Activated CD4-positive, alpha-beta T cell treated with anti-CD3 and anti-CD28 coated beads for 36 hours (primary cell): Measurements from ENCODE around the gene THOC5. TPM values are rescaled to one million over a fixed set of nuclear protein-coding genes. Genes with fewer than 3 reads are reported as not detected.
A peak's percentile ranks its signal among the peaks of the same experiment; 100 is the strongest.
"Not testable (repeated sequence)": the region's sequence is repeated elsewhere in the genome, so short reads cannot be mapped to it uniquely, and the experiment has no call there.

Source experiments
- ATAC-seq: fragments of 200-7000 bp; cut with Tn5 transposase; one replicate; pipeline ENCODE4 v1.10.0; 2021; ENCODE audit warnings: mild to moderate bottlenecking, moderate library complexity
- CTCF ChIA-PET: fragments of 350-600 bp; sonication (Branson Sonifier 250); formaldehyde crosslinking; loops from one replicate; lab custom pipeline; 2021; ENCODE audit warnings: antibody characterized with exemption; lab: Charles Lee
- POLR2A ChIA-PET: fragments of 350-600 bp; sonication (Branson Sonifier 250); formaldehyde crosslinking; loops from one replicate; lab custom pipeline; 2021; ENCODE audit warnings: antibody characterized with exemption, inconsistent platforms; lab: Charles Lee
- DNase-seq: peaks from one replicate; pipeline ENCODE4 v3.0.0-alpha.2; 2020
- H3K27ac Mint-ChIP-seq: one replicate; pipeline ENCODE4 v1.8.0; 2021; ENCODE audit warnings: mixed read lengths
- H3K27me3 Mint-ChIP-seq: one replicate; pipeline ENCODE4 v1.8.0; 2021; ENCODE audit warnings: mixed read lengths
- H3K36me3 Mint-ChIP-seq: one replicate; pipeline ENCODE4 v1.8.0; 2021; ENCODE audit warnings: low read depth, mixed read lengths
- H3K4me1 Mint-ChIP-seq: one replicate; pipeline ENCODE4 v1.8.0; 2021; ENCODE audit warnings: mixed read lengths
- H3K4me3 Mint-ChIP-seq: one replicate; pipeline ENCODE4 v1.8.0; 2021; ENCODE audit warnings: mild to moderate bottlenecking, moderate library complexity, mixed read lengths
- H3K9me3 Mint-ChIP-seq: one replicate; pipeline ENCODE4 v1.8.0; 2021; ENCODE audit warnings: low read depth, mixed read lengths
- intact Hi-C, 2 experiments: fragments of 100-400 bp; cut with DNase I in 1 of 2; cut with micrococcal nuclease in 1 of 2; formaldehyde crosslinking; loops; one replicate each; pipeline versions ENCODE4 v1.14.2 to v1.15.1; 2022 to 2024; cut with DNase I, micrococcal nuclease
- total RNA-seq, 2 experiments: library from RNA; stranded (reverse); gene quantifications; one replicate each; pipeline ENCODE4 v1.2.3, GENCODE V29; 2021

Gene THOC5
- 10 to 100 TPM; 52.4 to 65.7 TPM for total RNA-seq

GRCh38 chr22:29553351-29554224 lies at the start of gene THOC5:
TSS of gene THOC5 (minus strand) at chr22:29553757. CDS start at chr22:29549147, 4,610 bp downstream.
- POLR2A ChIA-PET, result interaction anchor here (0.5 to 1.8 kb wide), 4 partner anchors 51 to 1271 kb away, joined by 3 to 9 read pairs (median 6); partner anchors contain the start of genes AP1B1, UQCR10 and ZMAT5
- Mint-ChIP-seq H3K4me1 (peaks cover 13% of the 10 kb centered on the region), H3K9me3 (no peaks in the 10 kb centered on the region), H3K36me3 (peaks cover 23% of the 10 kb centered on the region), H3K4me3 (peak within 1 kb of the TSS; percentile 96), H3K27me3 (no peaks in the 10 kb centered on the region), H3K27ac (peak within 1 kb of the TSS; percentile 92)
- ATAC-seq (peak; percentile 99), DNase-seq (peak; percentile 94)
- intact Hi-C loops, result loop anchor here (1.0 to 2.0 kb wide), 8 partner anchors 28 to 285 kb away; partner anchors contain the start of genes NIPSNAP1 (in 2 of the 2), AP1B1 (in 1 of the 2), ASCC2 (in 1 of the 2) and EWSR1 (in 1 of the 2)
- CTCF ChIA-PET, result interaction anchor here (0.6 to 1.3 kb wide), 6 partner anchors 34 to 744 kb away, joined by 3 to 6 read pairs (median 3); no protein-coding TSS in a partner anchor

- POLR2A ChIA-PET, result no interaction called here
Measured at GRCh38 chr22:29598684-29599020, 45.1 kb upstream of the THOC5 start.

GRCh38 chr22:29597871-29598683 lies 44.5 kb upstream of the THOC5 start:
- H3K27ac Mint-ChIP-seq, ATAC-seq, H3K4me3 Mint-ChIP-seq, intact Hi-C loops, H3K9me3 Mint-ChIP-seq, H3K36me3 Mint-ChIP-seq, H3K27me3 Mint-ChIP-seq, H3K4me1 Mint-ChIP-seq, DNase-seq: not testable (repeated sequence)
- ChIA-PET CTCF (interaction anchor here (0.6 to 2.0 kb wide), 3 partner anchors 8 to 111 kb away, joined by 3 to 6 read pairs (median 3); no protein-coding TSS in a partner anchor), POLR2A (interaction anchor here (0.6 kb wide), 1 partner anchor 312 kb away, joined by 7 read pairs; no protein-coding TSS in a partner anchor)

More at GRCh38 chr22:29598684-29599020, 45.1 kb upstream of the THOC5 start:
- DNase-seq (no peak), ATAC-seq (no peak)
- CTCF ChIA-PET, result interaction anchor here (2.0 kb wide), 1 partner anchor 9 kb away, joined by 6 read pairs; no protein-coding TSS in a partner anchor
- Mint-ChIP-seq H3K9me3 (no peaks in the 10 kb centered on the region), H3K27ac (no peak overlapping the region), H3K4me1 (peaks cover 3% of the 10 kb centered on the region), H3K27me3 (no peaks in the 10 kb centered on the region), H3K4me3 (no peak overlapping the region), H3K36me3 (no peaks in the 10 kb centered on the region)
- intact Hi-C loops, result no loop called here

GRCh38 chr22:29596408-29596807 lies 42.9 kb upstream of the THOC5 start:
- no peaks in the 10 kb centered on the region for H3K9me3 Mint-ChIP-seq
- no peaks in the 10 kb centered on the region for H3K4me1 Mint-ChIP-seq
- ATAC-seq (no peak), DNase-seq (no peak)
- ChIA-PET POLR2A (no interaction called here), CTCF (interaction anchor here (0.7 to 1.1 kb wide), 2 partner anchors 29 kb away, joined by 3 to 4 read pairs; no protein-coding TSS in a partner anchor)
- H3K27me3 Mint-ChIP-seq, result no peaks in the 10 kb centered on the region
- H3K27ac Mint-ChIP-seq, result no peak overlapping the region
- intact Hi-C loops, result no loop called here
- H3K36me3 Mint-ChIP-seq, result no peaks in the 10 kb centered on the region
- no peak overlapping the region for H3K4me3 Mint-ChIP-seq

GRCh38 chr22:29594447-29594846 lies 40.9 kb upstream of the THOC5 start:
- intact Hi-C loops, POLR2A ChIA-PET: not testable (repeated sequence)
- CTCF ChIA-PET, result interaction anchor here (0.6 to 1.5 kb wide), 3 partner anchors 17 to 95 kb away, joined by 3 to 5 read pairs (median 5); no protein-coding TSS in a partner anchor

GRCh38 chr22:29593923-29594322 lies 40.4 kb upstream of the THOC5 start:
- no peaks in the 10 kb centered on the region for H3K9me3 Mint-ChIP-seq
- H3K27ac Mint-ChIP-seq, result no peak overlapping the region
- no peaks in the 10 kb centered on the region for H3K27me3 Mint-ChIP-seq
- ChIA-PET CTCF (interaction anchor here (1.5 kb wide), 1 partner anchor 32 kb away, joined by 5 read pairs; no protein-coding TSS in a partner anchor), POLR2A (interaction anchor here (0.7 kb wide), 1 partner anchor 650 kb away, joined by 5 read pairs; no protein-coding TSS in a partner anchor)
- intact Hi-C loops, result no loop called here
- H3K36me3 Mint-ChIP-seq, result no peaks in the 10 kb centered on the region
- DNase-seq (no peak), ATAC-seq (no peak)
- no peak overlapping the region for H3K4me3 Mint-ChIP-seq
- peaks cover 8% of the 10 kb centered on the region for H3K4me1 Mint-ChIP-seq

More at GRCh38 chr22:29594447-29594846, 40.9 kb upstream of the THOC5 start:
- not testable (repeated sequence) for H3K4me3 Mint-ChIP-seq, H3K4me1 Mint-ChIP-seq, H3K36me3 Mint-ChIP-seq, ATAC-seq, H3K9me3 Mint-ChIP-seq, H3K27me3 Mint-ChIP-seq, DNase-seq, H3K27ac Mint-ChIP-seq

GRCh38 chr22:29587938-29588699 lies 34.6 kb upstream of the THOC5 start:
- DNase-seq, result no peak
- POLR2A ChIA-PET, result no interaction called here
- peaks cover 8% of the 10 kb centered on the region for H3K4me1 Mint-ChIP-seq

GRCh38 chr22:29586193-29586705 lies 32.7 kb upstream of the THOC5 start:
- H3K9me3 Mint-ChIP-seq, H3K36me3 Mint-ChIP-seq, intact Hi-C loops, POLR2A ChIA-PET, H3K27ac Mint-ChIP-seq, H3K4me3 Mint-ChIP-seq, DNase-seq, ATAC-seq, H3K27me3 Mint-ChIP-seq: not testable (repeated sequence)
- H3K4me1 Mint-ChIP-seq, result peaks cover 13% of the 10 kb centered on the region
- CTCF ChIA-PET, result interaction anchor here (0.7 to 1.8 kb wide), 5 partner anchors 11 to 48 kb away, joined by 3 to 9 read pairs (median 3); no protein-coding TSS in a partner anchor

More at GRCh38 chr22:29587938-29588699, 34.6 kb upstream of the THOC5 start:
- Mint-ChIP-seq H3K9me3 (no peaks in the 10 kb centered on the region), H3K36me3 (no peaks in the 10 kb centered on the region), H3K27me3 (no peaks in the 10 kb centered on the region), H3K4me3 (no peak overlapping the region), H3K27ac (no peak overlapping the region)
- intact Hi-C loops, result no loop called here
- no peak for ATAC-seq
- CTCF ChIA-PET, result interaction anchor here (0.7 to 4.1 kb wide), 7 partner anchors 14 to 203 kb away, joined by 3 to 20 read pairs (median 3); no protein-coding TSS in a partner anchor

GRCh38 chr22:29584975-29585374 lies 31.4 kb upstream of the THOC5 start:
- DNase-seq (no peak), ATAC-seq (no peak)
- peaks cover under 1% of the 10 kb centered on the region for H3K36me3 Mint-ChIP-seq
- H3K27me3 Mint-ChIP-seq, result no peaks in the 10 kb centered on the region
- H3K9me3 Mint-ChIP-seq, result no peaks in the 10 kb centered on the region
- ChIA-PET POLR2A (no interaction called here), CTCF (interaction anchor here (0.8 to 1.8 kb wide), 2 partner anchors 41 to 42 kb away, joined by 3 to 9 read pairs; no protein-coding TSS in a partner anchor)
- H3K4me3 Mint-ChIP-seq, result no peak overlapping the region
- intact Hi-C loops, result no loop called here
- peaks cover 7% of the 10 kb centered on the region for H3K4me1 Mint-ChIP-seq
- no peak overlapping the region for H3K27ac Mint-ChIP-seq

GRCh38 chr22:29581799-29582198 lies 28.2 kb upstream of the THOC5 start:
- DNase-seq (no peak), ATAC-seq (no peak)
- H3K4me3 Mint-ChIP-seq, result peak overlapping the region; percentile 89
- H3K9me3 Mint-ChIP-seq, result no peaks in the 10 kb centered on the region
- intact Hi-C loops, result loop anchor here (1.0 kb wide), 8 partner anchors 22 to 302 kb away; partner anchors contain the start of genes THOC5 (in 2 of the 2), AP1B1 (in 1 of the 2), ASCC2 (in 1 of the 2) and MTMR3 (in 1 of the 2)
- peak overlapping the region; percentile 93 for H3K27ac Mint-ChIP-seq
- H3K27me3 Mint-ChIP-seq, result no peaks in the 10 kb centered on the region
- CTCF ChIA-PET, result interaction anchor here (0.9 kb wide), 1 partner anchor 8 kb away, joined by 3 read pairs; no protein-coding TSS in a partner anchor
- H3K4me1 Mint-ChIP-seq, result peaks cover 8% of the 10 kb centered on the region
- POLR2A ChIA-PET, result no interaction called here
- H3K36me3 Mint-ChIP-seq, result peaks cover 4% of the 10 kb centered on the region
